Activated CD4-positive, alpha-beta T cell treated with anti-CD3 and anti-CD28 coated beads for 4 hours (primary cell): ENCODE data around the gene SUPT7L.
"Not testable (repeated sequence)": the region's sequence is repeated elsewhere in the genome, so short reads cannot be mapped to it uniquely, and the experiment has no call there.

Source experiments
- DNase-seq, 2 donors: peaks; one replicate each; pipeline ENCODE4 v3.0.0-alpha.2; 2020

The SUPT7L gene

DNA sequence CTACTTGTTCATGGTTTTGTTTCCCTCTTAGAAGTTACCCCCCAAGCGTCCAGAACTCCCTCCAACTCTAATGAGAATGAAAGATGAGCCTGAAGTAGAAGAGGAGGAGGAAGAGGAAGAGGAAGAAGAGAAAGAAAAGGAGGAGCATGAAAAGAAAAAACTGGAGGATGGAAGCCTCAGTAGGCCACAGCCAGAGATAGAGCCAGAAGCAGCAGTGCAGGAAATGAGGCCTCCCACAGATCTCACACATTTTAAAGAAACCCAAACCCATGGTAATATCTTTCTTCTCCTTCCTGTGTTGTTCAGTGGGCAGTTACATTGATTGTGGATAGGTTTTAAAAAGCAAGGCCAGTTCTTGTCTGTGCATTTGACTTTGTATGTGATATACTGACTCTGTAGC is 21.6 kb upstream of the SUPT7L start:
- not testable (repeated sequence) for DNase-seq

DNA sequence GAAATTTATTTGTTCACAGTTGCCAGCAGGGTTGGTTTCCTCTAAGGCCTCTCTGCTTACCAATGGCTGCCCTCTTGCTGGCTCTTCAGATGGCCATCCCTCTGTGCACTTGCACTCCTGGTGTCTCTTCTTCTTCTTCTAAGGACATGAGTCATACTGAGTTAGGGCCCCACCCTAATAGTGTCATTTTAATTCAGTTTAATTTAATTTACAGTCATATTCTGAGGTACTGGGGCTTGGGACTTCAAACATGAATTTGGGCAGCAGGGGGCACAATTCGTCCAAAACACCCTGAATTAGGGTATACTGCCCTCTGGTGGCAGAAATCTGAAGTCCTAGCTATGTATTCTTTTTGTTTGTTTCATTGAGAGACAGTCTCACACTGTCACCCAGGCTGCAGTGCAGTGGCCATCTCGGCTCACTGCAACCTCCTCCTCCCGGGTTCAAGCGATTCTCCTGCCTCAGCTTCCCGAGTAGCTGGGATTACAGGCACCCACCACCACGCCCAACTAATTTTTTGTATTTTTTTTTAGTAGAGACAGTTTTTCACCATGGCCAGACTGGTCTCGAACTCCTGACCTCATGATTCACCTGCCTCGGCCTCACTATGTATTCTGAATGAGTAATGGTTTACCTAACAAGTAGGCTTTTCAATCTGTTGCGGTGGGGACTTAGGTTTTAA is 20.1 kb upstream of the SUPT7L start:
- DNase-seq = peak; percentile 85 to 95

DNA sequence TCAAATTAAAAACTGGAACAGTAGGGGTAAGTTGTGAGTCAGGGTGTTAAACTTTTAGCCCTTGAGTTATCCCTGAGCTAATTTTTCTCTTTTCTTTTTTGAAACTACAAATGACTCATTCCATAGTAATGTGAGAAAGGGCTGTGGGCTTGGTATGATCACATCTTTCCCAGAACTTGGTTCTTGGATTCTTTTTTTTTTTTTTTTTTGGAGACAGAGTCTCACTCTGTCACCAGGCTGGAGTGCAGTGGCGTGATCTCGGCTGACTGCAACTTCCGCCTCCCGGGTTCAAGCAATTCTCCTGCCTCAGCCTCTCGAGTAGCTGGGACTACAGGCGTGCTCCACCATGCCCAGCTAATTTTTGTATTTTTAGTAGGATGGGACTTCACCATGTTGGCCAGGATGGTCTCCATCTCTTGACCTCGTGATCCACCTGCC is 18.9 kb upstream of the SUPT7L start:
- not testable (repeated sequence) for DNase-seq

DNA sequence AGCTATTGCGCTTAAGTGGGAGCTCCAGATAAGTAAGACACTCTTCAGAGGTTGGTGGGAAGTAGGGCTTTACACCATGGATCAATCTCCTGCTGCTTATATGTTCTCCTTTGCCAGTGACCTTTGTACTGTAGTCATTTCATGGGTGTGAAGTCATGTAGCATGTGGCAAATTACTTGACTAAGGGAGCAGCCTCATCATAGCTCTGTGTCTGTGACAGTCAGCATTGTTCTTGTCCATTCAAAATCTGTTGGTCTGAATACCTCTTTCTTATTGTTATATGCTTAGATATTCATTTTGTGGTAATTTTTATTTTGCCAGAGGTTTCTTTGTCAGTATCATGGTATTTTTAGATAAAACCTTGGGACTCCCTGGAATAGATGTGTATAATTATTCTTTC is 18.4 kb upstream of the SUPT7L start:
- no peak for DNase-seq

DNA sequence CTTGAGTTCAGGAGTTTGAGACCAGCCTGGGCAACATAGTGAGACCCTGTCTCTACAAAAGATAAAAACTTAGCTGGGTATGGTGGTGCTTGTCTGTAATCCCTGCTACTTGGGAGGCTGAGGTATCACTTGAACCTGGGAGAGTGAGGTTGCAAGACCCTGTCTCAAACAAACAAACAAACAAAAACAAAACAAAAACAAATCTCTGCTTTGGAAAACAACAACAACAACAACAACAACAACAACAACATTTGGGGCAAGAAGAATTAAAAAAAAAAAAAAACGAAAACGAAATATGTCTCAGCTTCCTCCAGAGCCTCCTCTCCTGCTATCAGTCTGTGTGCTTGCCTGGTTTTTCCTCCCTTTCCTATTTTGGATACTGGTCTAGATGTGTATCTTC is 17.2 kb upstream of the SUPT7L start:
- DNase-seq = no peak

DNA sequence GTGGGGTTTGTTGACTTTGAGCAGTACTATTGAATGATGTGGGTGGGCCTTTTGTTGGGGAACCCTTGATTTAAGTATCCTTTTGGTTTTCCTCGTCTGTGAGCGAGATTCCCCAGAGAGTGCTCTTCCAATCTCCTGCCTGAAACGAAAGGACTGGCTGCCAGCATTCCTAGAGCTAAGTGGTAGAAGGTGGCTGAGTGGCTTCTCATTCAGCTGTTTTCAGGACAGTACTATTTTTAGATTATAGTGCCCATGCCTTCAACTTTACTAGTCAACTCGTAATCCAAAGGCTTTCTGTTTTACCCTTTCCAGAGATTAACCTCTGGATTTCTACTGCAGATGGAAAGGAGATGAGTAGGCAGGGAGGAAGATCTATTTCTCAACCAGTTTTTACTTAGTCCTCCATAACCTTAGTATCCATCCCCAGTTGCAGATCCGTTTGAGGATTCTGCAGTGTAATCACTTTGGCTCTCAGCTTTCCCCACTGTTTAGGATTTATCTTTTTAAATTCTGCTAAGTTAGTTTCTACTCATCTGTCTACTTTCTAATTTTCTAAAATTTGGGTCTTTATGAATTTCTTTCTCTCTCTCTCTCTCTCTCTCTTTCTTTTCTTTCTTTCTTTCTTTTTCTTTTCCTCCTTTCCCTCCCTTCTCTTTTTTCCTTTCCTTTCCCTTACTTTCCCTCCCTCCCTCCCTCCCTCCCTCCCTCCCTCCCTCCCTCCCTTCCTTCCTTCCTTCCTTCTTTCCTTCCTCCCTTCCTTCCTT is 9.5 kb upstream of the SUPT7L start:
- DNase-seq = no peak

DNA sequence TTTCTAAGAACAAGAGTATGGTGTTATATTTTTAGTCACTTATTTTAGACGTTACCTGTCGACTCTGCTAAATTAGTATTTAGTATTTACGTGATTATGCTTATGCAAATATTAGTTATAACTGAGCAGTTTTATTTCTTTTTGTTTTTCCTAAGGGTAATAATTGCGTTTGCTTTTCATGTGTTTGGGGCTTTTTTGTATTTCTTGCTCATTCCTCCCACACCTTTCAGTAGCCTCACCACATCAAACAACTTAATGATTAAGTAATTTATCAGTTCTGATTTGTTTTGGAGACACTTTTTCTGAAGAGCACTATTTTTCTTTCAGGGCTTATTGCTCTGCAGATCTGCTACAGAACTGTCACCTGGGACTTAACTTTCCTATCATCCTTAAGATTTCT is 7.8 kb upstream of the SUPT7L start:
- DNase-seq = no peak

DNA sequence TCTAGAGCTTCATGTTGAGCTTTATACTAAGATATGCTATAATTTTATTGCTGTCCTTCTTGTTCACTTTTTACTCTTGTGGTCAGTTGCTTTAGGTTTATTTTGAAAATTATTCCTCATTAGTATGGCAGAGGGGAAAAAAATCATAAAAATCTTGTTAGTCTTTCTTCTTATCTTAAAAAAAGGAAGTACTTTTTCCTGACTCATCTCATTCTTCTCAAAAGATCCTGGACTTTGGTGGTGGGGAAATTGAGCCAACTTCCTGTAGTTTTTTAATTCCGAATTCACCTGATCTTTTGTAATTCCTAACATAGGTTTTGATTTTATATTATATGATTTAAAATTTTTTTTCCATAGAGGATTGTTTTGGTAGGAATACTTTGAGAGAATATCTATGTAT is 4.0 kb upstream of the SUPT7L start:
- no peak for DNase-seq

DNA sequence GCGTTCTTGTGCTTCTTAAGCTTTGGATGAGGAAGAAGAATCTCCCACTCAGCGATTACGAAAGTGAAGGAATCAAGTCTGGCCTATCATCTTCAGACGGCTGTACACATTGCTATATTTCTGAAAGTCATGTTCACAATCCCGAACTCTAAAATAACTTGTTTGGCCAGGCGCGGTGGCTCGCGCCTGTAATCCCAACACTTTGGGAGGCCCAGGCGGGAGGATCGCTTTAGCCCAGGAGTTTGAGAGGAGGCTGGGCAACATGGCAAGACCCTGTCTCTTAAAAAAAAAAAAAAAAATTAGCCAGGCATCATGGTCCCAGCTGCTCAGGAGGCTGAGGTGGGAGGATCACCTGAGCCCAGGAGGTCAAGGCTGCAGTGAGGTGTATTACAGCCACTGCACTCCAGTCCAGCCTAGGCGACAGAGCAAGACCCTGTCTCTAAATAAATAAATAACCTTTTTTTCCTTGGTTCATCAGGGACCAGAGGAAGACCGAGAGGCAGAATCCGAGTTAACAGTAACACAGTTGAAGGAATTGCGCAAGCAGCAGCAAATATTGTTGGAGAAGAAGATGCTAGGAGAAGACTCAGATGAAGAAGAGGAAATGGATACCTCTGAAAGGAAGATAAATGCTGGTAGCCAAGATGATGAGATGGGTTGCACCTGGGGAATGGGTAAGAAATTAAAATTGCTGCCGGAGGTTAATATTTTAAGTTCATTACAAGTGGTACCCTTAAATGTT is 1.4 kb upstream of the SUPT7L start:
- DNase-seq = no peak

DNA sequence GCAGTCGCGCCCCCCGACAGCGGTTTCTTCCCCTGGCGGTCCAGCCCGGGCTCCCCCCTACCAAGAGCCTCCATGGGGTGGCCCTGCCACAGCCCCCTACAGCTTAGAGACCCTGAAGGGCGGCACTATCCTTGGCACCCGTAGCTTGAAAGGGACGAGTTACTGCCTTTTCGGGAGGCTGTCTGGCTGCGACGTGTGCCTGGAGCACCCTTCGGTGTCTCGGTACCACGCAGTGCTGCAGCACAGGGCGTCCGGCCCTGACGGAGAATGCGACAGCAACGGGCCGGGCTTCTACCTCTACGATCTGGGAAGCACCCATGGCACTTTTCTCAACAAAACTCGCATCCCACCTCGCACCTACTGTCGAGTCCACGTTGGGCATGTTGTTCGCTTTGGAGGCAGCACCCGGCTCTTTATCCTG is 750 bp upstream of the SUPT7L start:
- DNase-seq = peak in 1 of 2 donors; percentile 7

DNA sequence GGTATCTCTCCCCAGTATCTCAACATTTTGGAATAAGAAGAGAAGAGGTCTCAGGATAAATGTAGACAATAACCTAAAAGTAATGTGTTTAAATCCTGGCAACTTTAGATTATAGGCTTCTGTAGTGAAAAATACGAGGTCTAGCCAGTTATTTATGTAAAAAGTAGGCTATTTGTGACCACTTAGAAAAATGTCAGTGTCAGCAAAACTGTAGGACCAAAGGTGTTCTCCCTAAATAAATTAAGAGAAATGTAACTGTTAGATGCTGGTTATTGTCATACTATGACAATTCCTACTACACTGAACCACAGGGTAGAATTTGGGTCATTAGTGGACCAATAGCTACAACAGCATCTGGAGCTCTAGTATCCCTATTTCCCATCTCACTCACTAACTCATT is 2.0 kb downstream of the SUPT7L start:
- no peak for DNase-seq

DNA sequence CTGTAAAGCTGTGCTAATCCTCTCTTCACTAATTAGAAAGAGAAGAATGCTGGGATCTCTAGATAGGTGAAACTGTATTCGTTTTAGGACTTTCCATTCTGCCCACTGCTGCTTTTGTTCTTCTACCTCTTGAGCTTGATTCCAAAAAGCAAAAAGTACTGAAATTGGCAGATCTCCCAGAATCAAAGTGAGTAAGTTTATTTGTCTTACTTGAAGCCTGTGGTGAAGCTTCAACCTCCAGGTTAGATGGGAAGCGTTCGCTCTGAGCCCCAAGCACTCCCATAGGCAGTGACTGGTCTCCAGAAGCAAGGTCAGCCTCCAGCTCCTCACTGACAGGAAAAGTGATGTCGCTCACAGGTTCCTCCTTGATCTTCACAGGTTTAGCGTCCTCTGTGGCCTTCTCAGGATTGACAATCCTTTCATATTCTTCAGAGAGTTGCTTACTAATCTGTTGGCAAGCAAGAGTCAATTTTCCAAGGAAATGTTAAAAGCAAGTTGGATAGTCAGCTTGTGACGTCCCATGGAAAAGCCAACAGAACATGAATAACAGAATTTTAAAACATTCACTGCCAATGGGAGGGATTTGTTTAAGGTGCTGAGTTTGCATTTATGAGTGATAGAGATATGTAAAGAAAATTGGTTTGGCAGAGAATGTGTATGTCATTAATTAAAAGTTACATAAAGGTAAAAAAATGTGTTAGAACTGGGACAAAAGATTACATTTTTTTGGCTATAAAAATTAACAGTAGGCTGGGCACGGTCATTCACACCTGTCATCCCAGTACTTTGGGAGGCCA is 8.1 kb downstream of the SUPT7L start:
- DNase-seq = no peak

DNA sequence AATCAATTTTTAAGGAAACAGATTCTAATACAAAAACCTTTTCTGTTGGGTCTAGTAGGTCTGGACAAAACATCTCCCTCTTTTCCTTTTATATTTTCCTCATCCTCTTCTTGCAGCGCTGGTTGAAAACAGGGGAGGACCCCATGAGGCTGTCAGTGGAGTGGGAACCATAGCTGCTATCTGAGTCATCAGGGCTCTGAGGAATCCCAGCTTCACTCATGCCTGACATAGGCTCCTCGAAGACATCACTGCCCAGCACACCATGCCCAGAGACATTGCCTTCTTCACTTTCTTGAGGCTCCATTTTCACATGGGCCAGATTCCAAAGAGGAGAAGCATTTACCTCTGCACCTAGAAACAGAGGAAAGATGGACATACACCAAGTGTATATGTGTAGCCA is 10.0 kb downstream of the SUPT7L start:
- no peak for DNase-seq

DNA sequence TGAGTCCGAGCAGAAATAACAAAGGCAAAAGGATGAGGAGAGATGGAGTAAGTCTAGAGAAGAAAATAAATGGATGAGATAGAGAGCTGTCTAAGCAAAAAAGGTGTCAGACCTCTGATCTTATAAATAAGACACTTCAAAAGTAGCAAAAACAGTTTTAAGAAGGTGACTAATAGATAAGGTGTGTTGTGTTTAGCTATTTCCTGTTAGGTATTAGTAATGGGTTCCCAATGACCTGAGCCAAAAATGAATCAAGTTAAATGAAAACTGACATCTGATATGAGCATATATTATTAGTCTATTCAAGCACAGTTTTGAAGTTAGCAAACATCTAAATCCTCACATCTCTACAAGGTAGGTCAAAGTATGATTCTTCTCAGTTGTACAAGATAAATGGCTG is 10.6 kb downstream of the SUPT7L start:
- DNase-seq = no peak

DNA sequence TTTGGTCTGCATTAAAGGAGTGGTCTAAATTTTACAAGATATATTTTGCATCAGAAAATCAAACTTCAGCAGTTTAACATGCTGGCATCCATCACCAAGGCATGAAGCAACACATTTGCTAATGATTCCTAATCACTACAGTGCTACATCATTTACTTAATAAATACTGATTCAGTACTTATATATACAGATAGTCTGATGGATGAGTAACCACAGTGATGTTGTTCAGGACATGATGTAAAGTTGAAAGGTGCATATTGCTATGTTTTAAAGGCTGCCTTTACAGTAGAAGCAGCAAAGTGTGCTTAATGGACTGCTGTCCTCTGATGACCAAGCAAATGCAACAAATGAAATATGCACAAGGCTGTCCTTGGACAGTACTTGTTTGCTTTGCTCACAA is 11.1 kb downstream of the SUPT7L start:
- DNase-seq = no peak

DNA sequence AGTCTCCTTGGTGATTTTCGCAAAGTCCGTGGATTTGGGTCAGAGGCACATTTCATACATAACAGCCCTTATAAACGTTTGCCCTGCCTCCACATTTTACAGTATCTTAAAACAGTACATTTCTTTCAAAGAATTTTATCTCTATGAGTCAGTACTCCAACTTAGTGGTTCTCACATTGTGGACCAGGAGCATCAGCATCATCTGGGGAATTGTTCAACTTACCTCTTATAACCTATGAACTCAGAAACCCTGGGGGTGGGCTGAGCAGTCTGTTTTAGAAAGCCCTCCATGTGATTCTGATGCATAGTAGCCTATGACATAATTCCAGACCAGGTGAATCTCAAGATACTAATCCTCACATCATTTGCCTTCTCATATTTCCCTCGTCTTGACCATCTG is 12.4 kb downstream of the SUPT7L start:
- no peak for DNase-seq

DNA sequence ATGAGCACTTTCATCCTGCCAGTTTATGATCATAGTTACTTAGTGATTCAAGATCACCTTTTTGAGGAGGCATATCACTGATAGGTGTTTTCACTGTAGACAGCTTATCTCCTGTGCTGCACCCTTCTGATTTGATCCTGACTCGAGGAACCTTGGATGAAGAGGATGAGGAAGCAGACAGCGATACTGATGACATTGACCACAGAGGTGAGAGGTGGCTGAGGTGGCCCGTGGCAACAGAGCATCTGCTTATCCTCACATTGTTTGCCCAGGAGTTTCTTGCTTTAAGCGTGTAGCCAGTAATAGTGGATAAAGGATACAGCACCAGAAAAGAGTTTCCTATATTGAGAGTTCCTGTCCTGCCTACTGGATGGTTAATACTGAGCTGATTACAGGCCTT is 15.7 kb downstream of the SUPT7L start:
- no peak for DNase-seq

DNA sequence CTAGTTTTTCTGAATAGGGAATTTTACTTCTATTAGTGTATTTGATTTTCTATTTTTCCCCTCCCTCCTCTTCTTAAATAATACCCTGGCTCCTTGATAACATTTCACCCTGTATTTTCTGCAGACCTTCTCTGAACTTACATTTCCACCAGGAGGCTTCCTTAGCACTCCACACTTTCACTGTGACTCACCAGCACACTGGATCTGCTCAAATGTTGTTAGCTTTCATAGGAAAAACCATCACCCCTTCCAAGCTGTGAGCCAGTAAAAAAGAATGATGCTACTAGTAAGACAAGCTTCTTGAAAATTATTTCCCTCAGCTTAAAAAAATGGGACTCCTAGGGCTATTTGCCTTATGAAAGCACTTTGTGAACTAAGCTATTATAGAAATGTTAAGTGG is 16.1 kb downstream of the SUPT7L start:
- DNase-seq = no peak

DNA sequence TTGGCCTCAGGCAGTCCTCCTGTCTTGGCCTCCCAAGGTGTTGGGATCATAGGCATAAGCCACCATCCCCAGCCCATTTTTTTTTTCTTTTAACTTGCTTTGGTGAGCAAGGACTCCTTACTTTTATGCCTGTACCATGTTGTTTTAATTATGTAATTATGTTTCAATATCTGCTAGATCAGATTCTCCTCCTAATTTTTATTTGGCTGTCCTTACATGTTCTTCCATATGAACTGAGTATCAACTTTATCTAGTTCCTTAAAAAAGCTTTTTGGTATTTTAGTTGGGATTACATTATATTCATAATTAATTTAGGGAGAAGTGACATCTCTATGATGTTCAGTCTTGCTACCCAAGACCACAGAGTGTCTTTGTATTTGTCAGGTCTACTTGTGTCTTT is 18.2 kb downstream of the SUPT7L start:
- DNase-seq = no peak

DNA sequence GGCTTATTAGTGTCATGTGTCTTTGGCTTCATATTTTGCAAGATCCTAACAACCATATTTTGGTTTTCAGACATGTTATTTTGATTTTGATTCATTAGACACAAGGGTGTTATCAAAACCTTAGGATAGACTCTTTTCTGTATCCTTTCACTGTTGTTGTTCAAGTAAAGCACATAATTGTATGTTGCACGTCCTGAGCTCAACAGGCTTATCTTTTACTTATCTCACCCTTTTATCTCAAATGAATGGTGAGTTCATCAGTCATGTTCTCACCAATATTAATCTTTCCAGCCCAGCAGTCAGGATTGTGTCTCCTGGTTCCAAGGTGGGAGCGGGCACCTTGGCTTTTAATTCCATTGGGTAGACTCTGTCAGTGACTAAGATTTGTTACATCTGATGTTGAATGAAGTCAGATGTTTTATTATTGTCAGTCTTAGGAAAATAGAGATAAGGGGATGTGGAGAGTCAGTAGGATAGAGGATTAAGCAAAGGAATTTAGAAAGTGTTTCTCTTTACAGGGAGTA is 22.6 kb downstream of the SUPT7L start:
- DNase-seq = no peak

DNA sequence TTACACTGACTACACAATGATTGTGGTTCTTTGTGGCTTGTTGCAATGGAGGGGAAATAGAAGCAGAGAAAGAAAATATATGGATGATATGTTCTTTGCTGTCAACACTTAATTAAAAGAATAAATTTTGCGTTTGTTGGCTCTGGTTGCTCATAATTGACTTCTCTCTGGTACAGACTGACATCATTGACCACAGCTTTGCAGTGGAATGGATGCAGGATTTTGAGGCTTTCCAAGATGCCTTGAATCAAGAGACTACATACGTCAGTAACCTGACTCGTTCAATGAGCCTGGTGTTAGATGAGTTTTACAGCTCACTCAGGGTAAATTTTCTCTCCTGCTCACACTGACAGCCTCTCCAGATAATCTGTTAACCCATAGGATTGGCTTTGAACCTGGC is 24.7 kb downstream of the SUPT7L start:
- no peak for DNase-seq

DNA sequence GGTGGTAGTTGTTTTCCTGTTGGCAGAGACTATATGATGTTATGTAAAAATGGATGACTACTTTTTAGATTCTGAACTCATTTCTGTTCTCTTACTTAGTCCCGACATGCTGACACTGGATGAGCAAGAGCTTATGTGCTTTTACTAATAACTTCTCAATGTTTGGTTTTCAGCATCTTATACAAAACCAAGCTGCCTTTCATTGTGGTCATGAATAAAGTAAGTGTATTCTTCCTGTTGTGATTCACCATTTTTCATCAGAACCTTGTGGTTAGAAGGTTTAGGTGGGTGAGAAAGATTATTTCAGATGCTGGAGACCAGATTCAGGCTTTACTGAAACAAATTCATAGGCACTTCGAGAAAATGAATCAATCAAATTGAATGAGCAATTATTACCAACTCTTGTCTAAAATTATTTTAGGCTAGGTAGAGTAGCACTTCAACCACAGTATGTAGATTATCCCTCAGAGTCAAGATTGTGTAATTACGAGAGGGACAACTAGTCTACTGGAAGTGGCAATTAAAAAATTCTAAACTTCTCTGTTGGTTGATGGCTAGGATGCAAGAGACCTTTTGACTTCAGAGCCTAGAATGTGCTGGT is 25.3 kb downstream of the SUPT7L start:
- no peak for DNase-seq
